NB4 (cell line): ENCODE measurements around the gene ATOX1.
"Not testable (repeated sequence)": the region's sequence is repeated elsewhere in the genome, so short reads cannot be mapped to it uniquely, and the experiment has no call there.

Source experiments
- DNase-seq: peaks from one replicate; pipeline ENCODE4 v3.0.0; 2010; ENCODE audit warnings: low read depth
- H3K4me3 ChIP-seq: one replicate; pipeline ENCODE4 v1.5.1; 2011; ENCODE audit warnings: mild to moderate bottlenecking, low read depth, low read length, moderate library complexity
- MYC ChIP-seq: IDR thresholded peaks from 2 replicates; pipeline ENCODE4 v1.6.1; 2011; ENCODE audit warnings: low read depth, low read length
- POLR2A ChIP-seq: IDR thresholded peaks from 2 replicates; pipeline ENCODE4 v1.6.1; 2011; ENCODE audit warnings: mild to moderate bottlenecking; ENCODE audit not compliant: insufficient read length; ENCODE audit errors: extremely low read depth
- TF ChIP-seq, protein P1 (sequence below): IDR thresholded peaks from one replicate; pipeline ENCODE4 v1.5.1; 2012; ENCODE audit warnings: low read depth, low read length
- TF ChIP-seq, protein P2 (sequence below): IDR thresholded peaks from 2 replicates; pipeline ENCODE4 v1.6.1; 2011; ENCODE audit warnings: low read depth, low read length

ATOX1 gene

GRCh38 chr5:151795426-151795825, 37.0 kb upstream of the ATOX1 start:
- DNase-seq: no peak
- TF ChIP-seq MYC: no peak
- TF ChIP-seq, protein P1, sequence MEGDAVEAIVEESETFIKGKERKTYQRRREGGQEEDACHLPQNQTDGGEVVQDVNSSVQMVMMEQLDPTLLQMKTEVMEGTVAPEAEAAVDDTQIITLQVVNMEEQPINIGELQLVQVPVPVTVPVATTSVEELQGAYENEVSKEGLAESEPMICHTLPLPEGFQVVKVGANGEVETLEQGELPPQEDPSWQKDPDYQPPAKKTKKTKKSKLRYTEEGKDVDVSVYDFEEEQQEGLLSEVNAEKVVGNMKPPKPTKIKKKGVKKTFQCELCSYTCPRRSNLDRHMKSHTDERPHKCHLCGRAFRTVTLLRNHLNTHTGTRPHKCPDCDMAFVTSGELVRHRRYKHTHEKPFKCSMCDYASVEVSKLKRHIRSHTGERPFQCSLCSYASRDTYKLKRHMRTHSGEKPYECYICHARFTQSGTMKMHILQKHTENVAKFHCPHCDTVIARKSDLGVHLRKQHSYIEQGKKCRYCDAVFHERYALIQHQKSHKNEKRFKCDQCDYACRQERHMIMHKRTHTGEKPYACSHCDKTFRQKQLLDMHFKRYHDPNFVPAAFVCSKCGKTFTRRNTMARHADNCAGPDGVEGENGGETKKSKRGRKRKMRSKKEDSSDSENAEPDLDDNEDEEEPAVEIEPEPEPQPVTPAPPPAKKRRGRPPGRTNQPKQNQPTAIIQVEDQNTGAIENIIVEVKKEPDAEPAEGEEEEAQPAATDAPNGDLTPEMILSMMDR: no peak
- no peak for TF ChIP-seq POLR2A
- TF ChIP-seq, protein P2, sequence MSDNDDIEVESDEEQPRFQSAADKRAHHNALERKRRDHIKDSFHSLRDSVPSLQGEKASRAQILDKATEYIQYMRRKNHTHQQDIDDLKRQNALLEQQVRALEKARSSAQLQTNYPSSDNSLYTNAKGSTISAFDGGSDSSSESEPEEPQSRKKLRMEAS: no peak
- H3K4me3 ChIP-seq: no peak overlapping the region

GRCh38 chr5:151793358-151793757, 34.9 kb upstream of the ATOX1 start:
- DNase-seq: no peak
- H3K4me3 ChIP-seq: no peak overlapping the region
- TF ChIP-seq, protein P2: no peak
- TF ChIP-seq POLR2A: no peak
- TF ChIP-seq, protein P1: no peak
- TF ChIP-seq MYC: no peak

- DNase-seq: no peak
- no peak overlapping the region for H3K4me3 ChIP-seq
- TF ChIP-seq, protein P1: no peak
- TF ChIP-seq MYC (no peak), POLR2A (no peak)
- TF ChIP-seq, protein P2: no peak
These were observed 29.4 kb upstream of the ATOX1 start for GRCh38 chr5:151787817-151788216.

DNA sequence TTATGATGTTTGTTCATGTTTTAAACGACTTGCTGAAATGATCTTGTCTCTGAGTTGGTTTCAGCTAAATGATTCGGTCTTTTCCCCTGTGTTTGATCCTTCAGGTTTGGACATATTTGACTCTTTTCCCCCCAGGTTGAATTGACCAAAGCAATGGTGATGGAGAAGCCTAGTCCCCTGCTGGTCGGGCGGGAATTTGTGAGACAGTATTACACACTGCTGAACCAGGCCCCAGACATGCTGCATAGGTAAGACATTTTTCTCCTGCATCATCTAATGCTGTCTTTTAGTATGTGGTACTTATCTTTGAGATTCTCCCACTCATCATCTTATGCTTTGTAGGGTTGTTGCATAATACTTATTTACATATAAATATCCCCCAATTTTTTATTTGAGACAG, 28.0 kb upstream of the ATOX1 start:
- H3K4me3 ChIP-seq: no peak overlapping the region
- TF ChIP-seq, protein P2: no peak
- TF ChIP-seq, protein P1: no peak
- TF ChIP-seq POLR2A: no peak
- no peak for TF ChIP-seq MYC
- no peak for DNase-seq

GRCh38 chr5:151784141-151784540, 25.7 kb upstream of the ATOX1 start:
- H3K4me3 ChIP-seq: no peak overlapping the region

DNA sequence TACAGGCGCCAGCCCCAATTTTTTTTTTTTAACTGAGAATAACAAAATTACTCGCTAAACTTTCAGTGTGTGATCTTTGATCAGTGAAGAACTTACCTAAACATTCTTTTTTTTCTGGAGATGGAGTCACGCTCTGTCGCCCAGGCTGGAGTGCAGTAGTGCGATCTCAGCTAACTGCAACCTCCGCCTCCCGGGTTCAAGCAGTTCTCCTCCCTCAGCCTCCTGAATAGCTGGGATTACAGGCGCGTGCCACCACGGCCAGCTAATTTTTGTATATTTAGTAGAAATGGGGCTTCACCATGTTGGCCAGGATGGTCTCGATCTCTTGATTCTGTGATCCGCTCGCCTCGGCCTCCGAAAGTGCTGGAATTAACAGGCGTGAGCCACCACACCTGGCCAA, 25.2 kb upstream of the ATOX1 start:
- not testable (repeated sequence) for H3K4me3 ChIP-seq, DNase-seq

More at GRCh38 chr5:151784141-151784540, 25.7 kb upstream of the ATOX1 start:
- no peak for DNase-seq
- TF ChIP-seq, protein P1: no peak
- TF ChIP-seq POLR2A: no peak
- TF ChIP-seq, protein P2: no peak
- no peak for TF ChIP-seq MYC
